Right forelimb (tissue), 1 donor: ENCODE results near the gene CYFIP1.

ENCODE experiments used
- DNase-seq: peaks from one replicate; pipeline ENCODE4 v3.0.0-alpha.2; 2018

CYFIP1 gene

GRCh38 chr15:22861161-22861560 is 119.0 kb downstream of the CYFIP1 start:
- DNase-seq = no peak

GRCh38 chr15:22856659-22857058 is 123.5 kb downstream of the CYFIP1 start:
- DNase-seq = no peak

GRCh38 chr15:22855791-22856190 is 124.4 kb downstream of the CYFIP1 start:
- DNase-seq = no peak

GRCh38 chr15:22851513-22851912 is 128.7 kb downstream of the CYFIP1 start:
- DNase-seq = no peak

- DNase-seq = no peak
Measured at GRCh38 chr15:22850055-22850454, 130.1 kb downstream of the CYFIP1 start.

GRCh38 chr15:22846073-22846472 is 134.1 kb downstream of the CYFIP1 start:
- no peak for DNase-seq

- DNase-seq = no peak
Measured at GRCh38 chr15:22845289-22845900, 134.8 kb downstream of the CYFIP1 start.

GRCh38 chr15:22844421-22845288 is 135.5 kb downstream of the CYFIP1 start:
- DNase-seq = no peak

- no peak for DNase-seq
Measured at GRCh38 chr15:22839046-22839695, 141.0 kb downstream of the CYFIP1 start.

GRCh38 chr15:22838292-22839042 is 141.7 kb downstream of the CYFIP1 start, which contains the start of gene NIPA2:
NIPA2 (plus strand) TSS chr15:22838666; CDS start chr15:22851732, 13,066 bp downstream.
- peak; percentile 100 for DNase-seq

GRCh38 chr15:22831473-22831872 is 148.7 kb downstream of the CYFIP1 start:
- no peak for DNase-seq

- no peak for DNase-seq
Measured at GRCh38 chr15:22827125-22827524, 153.0 kb downstream of the CYFIP1 start.

GRCh38 chr15:22823495-22824128 is 156.6 kb downstream of the CYFIP1 start:
- no peak for DNase-seq

GRCh38 chr15:22819651-22820050 is 160.5 kb downstream of the CYFIP1 start:
- DNase-seq = no peak
